NCI-H2029 (cell line): ENCODE data around the gene LARGE1.

Source experiments
- DNase-seq: peaks from one replicate; lab custom pipeline; 2025; lab: John Stamatoyannopoulos, UW

Gene LARGE1

GRCh38 chr22:33720166-33720878, 200.0 kb downstream of the LARGE1 start:
- DNase-seq = no peak

- DNase-seq = no peak
These were observed 202.4 kb downstream of the LARGE1 start for GRCh38 chr22:33717694-33718396.

- no peak for DNase-seq
These were observed 204.9 kb downstream of the LARGE1 start for GRCh38 chr22:33715237-33715985.

GRCh38 chr22:33710326-33710725, 209.9 kb downstream of the LARGE1 start:
- no peak for DNase-seq

- DNase-seq = no peak
These were observed 212.7 kb downstream of the LARGE1 start for GRCh38 chr22:33707581-33707980.

GRCh38 chr22:33706100-33706499, 214.2 kb downstream of the LARGE1 start:
- no peak for DNase-seq

GRCh38 chr22:33699176-33699575, 221.1 kb downstream of the LARGE1 start:
- DNase-seq = no peak

- no peak for DNase-seq
These were observed 222.6 kb downstream of the LARGE1 start for GRCh38 chr22:33697640-33698039.

GRCh38 chr22:33691057-33691630, 229.1 kb downstream of the LARGE1 start:
- no peak for DNase-seq

- no peak for DNase-seq
These were observed 231.4 kb downstream of the LARGE1 start for GRCh38 chr22:33688903-33689302.

- DNase-seq = no peak
These were observed 232.8 kb downstream of the LARGE1 start for GRCh38 chr22:33687464-33687863.

- no peak for DNase-seq
These were observed 236.2 kb downstream of the LARGE1 start for GRCh38 chr22:33684087-33684486.

- DNase-seq = no peak
These were observed 237.3 kb downstream of the LARGE1 start for GRCh38 chr22:33682927-33683326.

GRCh38 chr22:33680632-33681031, 239.6 kb downstream of the LARGE1 start:
- DNase-seq = no peak

GRCh38 chr22:33678523-33678922, 241.8 kb downstream of the LARGE1 start:
- DNase-seq = no peak

- no peak for DNase-seq
These were observed 242.7 kb downstream of the LARGE1 start for GRCh38 chr22:33677536-33677935.

- no peak for DNase-seq
These were observed 245.9 kb downstream of the LARGE1 start for GRCh38 chr22:33674357-33674756.

- DNase-seq = no peak
These were observed 250.5 kb downstream of the LARGE1 start for GRCh38 chr22:33669746-33670145.

GRCh38 chr22:33666961-33667619, 253.2 kb downstream of the LARGE1 start:
- no peak for DNase-seq

- no peak for DNase-seq
These were observed 253.9 kb downstream of the LARGE1 start for GRCh38 chr22:33666279-33666960.

GRCh38 chr22:33659448-33659847, 260.8 kb downstream of the LARGE1 start:
- DNase-seq = no peak
